CD14-positive monocyte (primary cell): ENCODE results near the gene ARHGAP33. TPM values are rescaled to one million over a fixed set of nuclear protein-coding genes. Genes with fewer than 3 reads are reported as not detected.

Source experiments
- DNase-seq, 3 donors: peaks; one replicate each; pipeline ENCODE4 v3.0.0-alpha.2; 2011 to 2022
- H2AFZ ChIP-seq: 2 replicates; pipeline ENCODE4 v1.6.0; 2012; ENCODE audit warnings: mild to moderate bottlenecking, low read depth, low read length, inconsistent platforms; ENCODE audit not compliant: insufficient read depth, poor library complexity, severe bottlenecking
- H3K27ac ChIP-seq, 2 donors: 1 replicate in 1 of 2; 2 replicates in 1 of 2; pipeline ENCODE4 v1.5.1; 2012 to 2013; ENCODE audit warnings: low read length in 2 of 2, control low read depth in 1 of 2, inconsistent platforms in 1 of 2, low read depth in 1 of 2, mild to moderate bottlenecking in 1 of 2
- H3K27me3 ChIP-seq, 2 donors: one replicate each; pipeline versions ENCODE4 v1.6.0 to v1.6.1; 2011 to 2013; ENCODE audit warnings: low read length in 2 of 2; ENCODE audit not compliant: control insufficient read depth in 2 of 2, insufficient read depth in 2 of 2
- H3K36me3 ChIP-seq, 2 donors: replicated peaks in 1 of 2; 1 replicate in 1 of 2; 2 replicates in 1 of 2; pipeline versions ENCODE4 v1.5.1 to v1.6.1; 2012 to 2013; ENCODE audit warnings: low read length in 2 of 2, control low read depth in 1 of 2, inconsistent platforms in 1 of 2, mild to moderate bottlenecking in 1 of 2; ENCODE audit not compliant: insufficient read depth in 2 of 2, control insufficient read depth in 1 of 2
- H3K4me1 ChIP-seq, 2 donors: 1 replicate in 1 of 2; 2 replicates in 1 of 2; pipeline versions ENCODE4 v1.5.1 to v1.6.1; 2012 to 2013; ENCODE audit warnings: low read length in 2 of 2, control low read depth in 1 of 2, inconsistent platforms in 1 of 2, mild to moderate bottlenecking in 1 of 2, moderate library complexity in 1 of 2; ENCODE audit not compliant: insufficient read depth in 2 of 2, control insufficient read depth in 1 of 2
- H3K4me2 ChIP-seq: replicated peaks from 2 replicates; pipeline ENCODE3; 2012; ENCODE audit warnings: low read length, moderate library complexity, mild to moderate bottlenecking; ENCODE audit not compliant: poor library complexity, severe bottlenecking; ENCODE audit errors: extremely low read depth
- H3K4me3 ChIP-seq, 3 experiments: fragments of 200-600 bp in 1 of 3; sonication (generic) in 1 of 3; replicated peaks in 1 of 3; 1 replicate in 2 of 3; 2 replicates in 1 of 3; pipeline ENCODE4 v1.5.1; 2011 to 2013; ENCODE audit warnings: low read length in 3 of 3, mild to moderate bottlenecking in 3 of 3, control low read depth in 2 of 3, low read depth in 2 of 3, inconsistent platforms in 1 of 3, moderate library complexity in 1 of 3
- H3K79me2 ChIP-seq: 2 replicates; pipeline ENCODE4 v1.6.0; 2012; ENCODE audit warnings: mild to moderate bottlenecking, control low read depth, inconsistent platforms, low read length, moderate library complexity; ENCODE audit not compliant: insufficient read depth
- H3K9ac ChIP-seq: 2 replicates; pipeline ENCODE4 v1.6.0; 2017; ENCODE audit warnings: low read length, mild to moderate bottlenecking; ENCODE audit not compliant: insufficient read depth, poor library complexity, severe bottlenecking
- H3K9me3 ChIP-seq, 2 donors: replicated peaks in 1 of 2; 1 replicate in 1 of 2; 2 replicates in 1 of 2; pipeline versions ENCODE4 v1.5.1 to v1.6.1; 2012 to 2013; ENCODE audit warnings: low read length in 2 of 2, control low read depth in 1 of 2; ENCODE audit not compliant: control insufficient read depth in 1 of 2, insufficient read depth in 1 of 2
- H4K20me1 ChIP-seq: 2 replicates; pipeline ENCODE4 v1.6.0; 2012; ENCODE audit warnings: mild to moderate bottlenecking, low read length, control low read depth, moderate library complexity; ENCODE audit not compliant: insufficient read depth
- H3K27ac Mint-ChIP-seq, 7 donors: one replicate each; pipeline ENCODE4 v1.8.0; 2020; ENCODE audit warnings: mild to moderate bottlenecking in 7 of 7, mixed read lengths in 7 of 7, moderate library complexity in 6 of 7, inconsistent platforms in 2 of 7
- H3K27me3 Mint-ChIP-seq, 3 donors: one replicate each; pipeline ENCODE4 v1.8.0; 2021 to 2022; ENCODE audit warnings: low read depth in 3 of 3, mild to moderate bottlenecking in 3 of 3, mixed read lengths in 3 of 3, moderate library complexity in 3 of 3, inconsistent platforms in 1 of 3
- H3K36me3 Mint-ChIP-seq, 2 donors: one replicate each; pipeline ENCODE4 v1.8.0; 2020; ENCODE audit warnings: mixed read lengths in 2 of 2, inconsistent platforms in 1 of 2, mild to moderate bottlenecking in 1 of 2
- H3K4me1 Mint-ChIP-seq: one replicate; pipeline ENCODE4 v1.8.0; 2020; ENCODE audit warnings: mild to moderate bottlenecking, mixed read lengths
- H3K4me3 Mint-ChIP-seq, 2 donors: one replicate each; pipeline ENCODE4 v1.8.0; 2020; ENCODE audit warnings: mild to moderate bottlenecking in 2 of 2, mixed read lengths in 2 of 2, moderate library complexity in 1 of 2
- H3K9me3 Mint-ChIP-seq, 7 donors: one replicate each; pipeline ENCODE4 v1.8.0; 2020 to 2022; ENCODE audit warnings: mixed read lengths in 7 of 7, mild to moderate bottlenecking in 6 of 7, moderate library complexity in 6 of 7, inconsistent platforms in 2 of 7
- WGBS: methylation state at CpG from one replicate; pipeline ENCODE4 v1.1.5; 2013; ENCODE audit warnings: missing lambda C conversion rate; ENCODE audit not compliant: insufficient coverage; 5-methylcytosine and 5-hydroxymethylcytosine counted together
- intact Hi-C, 2 donors: fragments of 100-400 bp; cut with micrococcal nuclease; formaldehyde crosslinking; loops; one replicate each; pipeline versions ENCODE4 v1.15.0 to v1.15.1; 2023
- polyA plus RNA-seq, 3 donors: library from polyadenylated mRNA; depleted of rRNA in 1 of 3; unstranded in 2 of 3; stranded (reverse) in 1 of 3; fragments of 300-500 nt in 2 of 3; fragments of >200 nt in 1 of 3; fragmentation: Illumina TruSeq in 2 of 3; gene quantifications; 1 replicate in 2 of 3; 2 replicates in 1 of 3; pipeline ENCODE4 v1.2.3, GENCODE V29; 2012 to 2021
- TF ChIP-seq, protein P1 (sequence below): fragments of 200-600 bp; IDR thresholded peaks from one replicate; pipeline ENCODE4 v1.8.0; 2022; ENCODE audit warnings: antibody characterized with exemption, mild to moderate bottlenecking

Gene ARHGAP33
- polyA plus RNA-seq, 3 donors = 8.6 TPM; not detected in 2

GRCh38 chr19:35766571-35767104, 8.7 kb upstream of the ARHGAP33 start:
- H3K9me3 Mint-ChIP-seq = peaks cover 0 to 2% (median 0%) of the 10 kb centered on the region in 7 donors
- DNase-seq = no peak
- no peaks in the 10 kb centered on the region for H3K4me1 ChIP-seq
- 100% methylated on average over 2 of the region's 11 CpGs for WGBS
- TF ChIP-seq, protein P1, sequence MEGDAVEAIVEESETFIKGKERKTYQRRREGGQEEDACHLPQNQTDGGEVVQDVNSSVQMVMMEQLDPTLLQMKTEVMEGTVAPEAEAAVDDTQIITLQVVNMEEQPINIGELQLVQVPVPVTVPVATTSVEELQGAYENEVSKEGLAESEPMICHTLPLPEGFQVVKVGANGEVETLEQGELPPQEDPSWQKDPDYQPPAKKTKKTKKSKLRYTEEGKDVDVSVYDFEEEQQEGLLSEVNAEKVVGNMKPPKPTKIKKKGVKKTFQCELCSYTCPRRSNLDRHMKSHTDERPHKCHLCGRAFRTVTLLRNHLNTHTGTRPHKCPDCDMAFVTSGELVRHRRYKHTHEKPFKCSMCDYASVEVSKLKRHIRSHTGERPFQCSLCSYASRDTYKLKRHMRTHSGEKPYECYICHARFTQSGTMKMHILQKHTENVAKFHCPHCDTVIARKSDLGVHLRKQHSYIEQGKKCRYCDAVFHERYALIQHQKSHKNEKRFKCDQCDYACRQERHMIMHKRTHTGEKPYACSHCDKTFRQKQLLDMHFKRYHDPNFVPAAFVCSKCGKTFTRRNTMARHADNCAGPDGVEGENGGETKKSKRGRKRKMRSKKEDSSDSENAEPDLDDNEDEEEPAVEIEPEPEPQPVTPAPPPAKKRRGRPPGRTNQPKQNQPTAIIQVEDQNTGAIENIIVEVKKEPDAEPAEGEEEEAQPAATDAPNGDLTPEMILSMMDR = no peak
- H3K27ac ChIP-seq = no peak overlapping the region
- no peak overlapping the region for H3K4me2 ChIP-seq
- H4K20me1 ChIP-seq = no peaks in the 10 kb centered on the region
- no peaks in the 10 kb centered on the region for H3K27me3 ChIP-seq
- H3K79me2 ChIP-seq = no peaks in the 10 kb centered on the region
- H2AFZ ChIP-seq = no peak overlapping the region
- H3K9ac ChIP-seq = no peak overlapping the region
- H3K9me3 ChIP-seq = no peaks in the 10 kb centered on the region
- H3K4me3 Mint-ChIP-seq = no peak overlapping the region
- intact Hi-C loops = no loop called here
- no peak overlapping the region for H3K4me3 ChIP-seq
- H3K27me3 Mint-ChIP-seq = no peaks in the 10 kb centered on the region
- H3K36me3 Mint-ChIP-seq = peaks cover 30 to 60% of the 10 kb centered on the region in 2 donors
- no peak overlapping the region for H3K27ac Mint-ChIP-seq
- peaks cover 12 to 31% of the 10 kb centered on the region in 2 donors for H3K36me3 ChIP-seq
- no peaks in the 10 kb centered on the region for H3K4me1 Mint-ChIP-seq

GRCh38 chr19:35767288-35768081, 7.9 kb upstream of the ARHGAP33 start:
- peaks cover 0 to 2% (median 0%) of the 10 kb centered on the region in 7 donors for H3K9me3 Mint-ChIP-seq

More at GRCh38 chr19:35767288-35768081, 7.9 kb upstream of the ARHGAP33 start:
- Histone ChIP-seq H3K79me2 (no peaks in the 10 kb centered on the region), H3K4me3 (no peak overlapping the region), H3K27me3 (no peaks in the 10 kb centered on the region), H4K20me1 (no peaks in the 10 kb centered on the region), H3K27ac (no peak overlapping the region), H3K4me1 (no peaks in the 10 kb centered on the region), H3K36me3 (peaks cover 8 to 22% of the 10 kb centered on the region in 2 donors), H3K9ac (no peak overlapping the region), H2AFZ (no peak overlapping the region), H3K4me2 (no peak overlapping the region), H3K9me3 (no peaks in the 10 kb centered on the region)
- TF ChIP-seq, protein P1 = no peak
- peak overlapping the region in 1 of 7 donors; percentile 10 for H3K27ac Mint-ChIP-seq
- 79% methylated on average over 27 of the region's 34 CpGs for WGBS
- intact Hi-C loops = no loop called here
- peaks cover 24 to 53% of the 10 kb centered on the region in 2 donors for H3K36me3 Mint-ChIP-seq
- H3K4me3 Mint-ChIP-seq = no peak overlapping the region
- H3K4me1 Mint-ChIP-seq = no peaks in the 10 kb centered on the region
- H3K27me3 Mint-ChIP-seq = no peaks in the 10 kb centered on the region
- no peak for DNase-seq
